MM.1S (cell line): ENCODE results near the gene PTPN18.
"Not testable (repeated sequence)": the region's sequence is repeated elsewhere in the genome, so short reads cannot be mapped to it uniquely, and the experiment has no call there.

Source experiments
- DNase-seq: peaks from one replicate; pipeline ENCODE4 v3.0.0-alpha.2; 2015
- H2AFZ ChIP-seq: fragments of 300-600 bp; sonication (generic); 2 replicates; pipeline ENCODE4 v1.6.0; 2016; ENCODE audit warnings: antibody characterized with exemption, low read length
- H3F3A ChIP-seq: fragments of 300-600 bp; sonication (generic); 2 replicates; pipeline ENCODE4 v1.6.1; 2016; ENCODE audit warnings: mild to moderate bottlenecking, antibody characterized with exemption, low read length, moderate library complexity, mixed read lengths; ENCODE audit not compliant: insufficient read depth
- H3K27ac ChIP-seq: fragments of 300-600 bp; sonication (generic); 2 replicates; pipeline ENCODE4 v1.5.1; 2016; ENCODE audit warnings: mild to moderate bottlenecking, low read length
- H3K27me3 ChIP-seq: fragments of 300-600 bp; sonication (generic); replicated peaks from 2 replicates; pipeline ENCODE4 v1.6.0; 2016; ENCODE audit warnings: low read length; ENCODE audit not compliant: insufficient read depth
- H3K36me3 ChIP-seq: fragments of 300-600 bp; sonication (generic); replicated peaks from 2 replicates; pipeline ENCODE4 v1.6.1; 2016; ENCODE audit warnings: mild to moderate bottlenecking, low read length, mixed read lengths; ENCODE audit not compliant: insufficient read depth
- H3K4me1 ChIP-seq: fragments of 300-600 bp; sonication (generic); 2 replicates; pipeline ENCODE4 v1.6.1; 2016; ENCODE audit warnings: low read length, mixed read lengths
- H3K4me2 ChIP-seq: fragments of 300-600 bp; sonication (generic); 2 replicates; pipeline ENCODE4 v1.6.0; 2016; ENCODE audit warnings: low read depth, low read length
- H3K4me3 ChIP-seq: fragments of 300-600 bp; sonication (generic); 2 replicates; pipeline ENCODE4 v1.5.1; 2016; ENCODE audit warnings: low read length, mixed read lengths
- H3K79me2 ChIP-seq: fragments of 300-600 bp; sonication (generic); 2 replicates; pipeline ENCODE4 v1.6.1; 2016; ENCODE audit warnings: mixed run types, low read length, mixed read lengths
- H3K9ac ChIP-seq: fragments of 300-600 bp; sonication (generic); 2 replicates; pipeline ENCODE4 v1.6.1; 2016; ENCODE audit warnings: low read length, mixed read lengths
- H3K9me2 ChIP-seq: fragments of 300-600 bp; sonication (generic); replicated peaks from 2 replicates; pipeline ENCODE4 v1.6.1; 2016; ENCODE audit warnings: mild to moderate bottlenecking, low read length, mixed read lengths; ENCODE audit not compliant: insufficient read depth
- H3K9me3 ChIP-seq: fragments of 300-600 bp; sonication (generic); replicated peaks from 2 replicates; pipeline ENCODE4 v1.6.1; 2016; ENCODE audit warnings: mild to moderate bottlenecking, low read length, mixed read lengths; ENCODE audit not compliant: insufficient read depth
- H4K20me1 ChIP-seq: fragments of 300-600 bp; sonication (generic); 2 replicates; pipeline ENCODE4 v1.6.1; 2016; ENCODE audit warnings: mild to moderate bottlenecking, low read length, moderate library complexity, mixed read lengths; ENCODE audit not compliant: insufficient read depth
- EZH2 ChIP-seq: fragments of 300-600 bp; sonication (generic); optimal IDR thresholded peaks from 2 replicates; pipeline ENCODE3; 2017; ENCODE audit warnings: low read depth, mild to moderate bottlenecking, antibody characterized with exemption, low read length, mixed read lengths
- EZH2phosphoT487 ChIP-seq: fragments of 300-600 bp; sonication (generic); IDR thresholded peaks from 2 replicates; pipeline ENCODE4 v1.6.1; 2018; ENCODE audit warnings: antibody characterized with exemption, low read length
- TF ChIP-seq, protein P1 (sequence below): fragments of 300-600 bp; sonication (generic); IDR thresholded peaks from 2 replicates; pipeline ENCODE4 v1.5.1; 2016; ENCODE audit warnings: antibody characterized with exemption, low read length, mixed read lengths

PTPN18 gene

GRCh38 chr2:130328710-130329109 is 27.1 kb upstream of the PTPN18 start:
- 0 out of 2 replicates have a peak, but pooled peaks cover 8% of the 10 kb centered on the region for H3K4me1 ChIP-seq
- no peaks in the 10 kb centered on the region for H4K20me1 ChIP-seq
- no peak overlapping the region for H3K4me2 ChIP-seq
- H3K36me3 ChIP-seq: no peaks in the 10 kb centered on the region
- no peak for DNase-seq
- H3K27ac ChIP-seq: no peak overlapping the region
- no peak overlapping the region for H3K9ac ChIP-seq
- H3K4me3 ChIP-seq: no peak overlapping the region
- no peaks in the 10 kb centered on the region for H3F3A ChIP-seq
- TF ChIP-seq EZH2: no peak
- TF ChIP-seq, protein P1, sequence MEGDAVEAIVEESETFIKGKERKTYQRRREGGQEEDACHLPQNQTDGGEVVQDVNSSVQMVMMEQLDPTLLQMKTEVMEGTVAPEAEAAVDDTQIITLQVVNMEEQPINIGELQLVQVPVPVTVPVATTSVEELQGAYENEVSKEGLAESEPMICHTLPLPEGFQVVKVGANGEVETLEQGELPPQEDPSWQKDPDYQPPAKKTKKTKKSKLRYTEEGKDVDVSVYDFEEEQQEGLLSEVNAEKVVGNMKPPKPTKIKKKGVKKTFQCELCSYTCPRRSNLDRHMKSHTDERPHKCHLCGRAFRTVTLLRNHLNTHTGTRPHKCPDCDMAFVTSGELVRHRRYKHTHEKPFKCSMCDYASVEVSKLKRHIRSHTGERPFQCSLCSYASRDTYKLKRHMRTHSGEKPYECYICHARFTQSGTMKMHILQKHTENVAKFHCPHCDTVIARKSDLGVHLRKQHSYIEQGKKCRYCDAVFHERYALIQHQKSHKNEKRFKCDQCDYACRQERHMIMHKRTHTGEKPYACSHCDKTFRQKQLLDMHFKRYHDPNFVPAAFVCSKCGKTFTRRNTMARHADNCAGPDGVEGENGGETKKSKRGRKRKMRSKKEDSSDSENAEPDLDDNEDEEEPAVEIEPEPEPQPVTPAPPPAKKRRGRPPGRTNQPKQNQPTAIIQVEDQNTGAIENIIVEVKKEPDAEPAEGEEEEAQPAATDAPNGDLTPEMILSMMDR: no peak
- no peak for TF ChIP-seq EZH2phosphoT487
- no peak overlapping the region for H2AFZ ChIP-seq
- H3K27me3 ChIP-seq: no peaks in the 10 kb centered on the region
- no peaks in the 10 kb centered on the region for H3K9me2 ChIP-seq
- H3K79me2 ChIP-seq: no peaks in the 10 kb centered on the region
- H3K9me3 ChIP-seq: no peaks in the 10 kb centered on the region

GRCh38 chr2:130332271-130333073 is 23.4 kb upstream of the PTPN18 start:
- no peaks in the 10 kb centered on the region for H3K9me3 ChIP-seq
- no peaks in the 10 kb centered on the region for H3K36me3 ChIP-seq
- no peak overlapping the region for H3K27ac ChIP-seq
- H3K9me2 ChIP-seq: no peaks in the 10 kb centered on the region
- no peaks in the 10 kb centered on the region for H3K27me3 ChIP-seq
- H4K20me1 ChIP-seq: no peaks in the 10 kb centered on the region
- DNase-seq: peak; percentile 53
- H3K4me3 ChIP-seq: peak overlapping the region; percentile 31; the same call in 1 of the 2 replicates
- H3K4me2 ChIP-seq: peak overlapping the region; percentile 73
- TF ChIP-seq EZH2 (no peak), EZH2phosphoT487 (no peak)
- TF ChIP-seq, protein P1: peak; percentile 95
- no peaks in the 10 kb centered on the region for H3K79me2 ChIP-seq
- H3F3A ChIP-seq: no peaks in the 10 kb centered on the region
- H3K4me1 ChIP-seq: 0 out of 2 replicates have a peak, but pooled peaks cover 8% of the 10 kb centered on the region
- peak overlapping the region; percentile 69 for H2AFZ ChIP-seq
- H3K9ac ChIP-seq: peak overlapping the region; percentile 18; the same call in 1 of the 2 replicates

- not testable (repeated sequence) for H3K27me3 ChIP-seq, H3K4me1 ChIP-seq, H3F3A ChIP-seq, H3K4me3 ChIP-seq, H3K36me3 ChIP-seq, DNase-seq, H4K20me1 ChIP-seq, H3K79me2 ChIP-seq, H3K9me2 ChIP-seq, H3K9ac ChIP-seq, H3K9me3 ChIP-seq, H3K4me2 ChIP-seq, H3K27ac ChIP-seq
- H2AFZ ChIP-seq: peak overlapping the region; percentile 69; the same call in 1 of the 2 replicates
Observed at GRCh38 chr2:130333253-130333652, 22.6 kb upstream of the PTPN18 start.

- Histone ChIP-seq H3K4me1 (0 out of 2 replicates have a peak, but pooled peaks cover 8% of the 10 kb centered on the region), H3K4me2 (no peak overlapping the region), H3K4me3 (no peak overlapping the region), H3K9ac (no peak overlapping the region), H3F3A (no peaks in the 10 kb centered on the region), H3K27ac (no peak overlapping the region), H2AFZ (no peak overlapping the region), H3K9me2 (no peaks in the 10 kb centered on the region), H4K20me1 (no peaks in the 10 kb centered on the region), H3K27me3 (no peaks in the 10 kb centered on the region), H3K36me3 (no peaks in the 10 kb centered on the region), H3K79me2 (no peaks in the 10 kb centered on the region), H3K9me3 (no peaks in the 10 kb centered on the region)
- no peak for DNase-seq
- TF ChIP-seq EZH2 (no peak), EZH2phosphoT487 (no peak)
- TF ChIP-seq, protein P1: no peak
Observed at GRCh38 chr2:130334026-130334425, 21.8 kb upstream of the PTPN18 start.
